Measurements from ENCODE around the gene C1QL4. TPM values are rescaled to one million over a fixed set of nuclear protein-coding genes. Genes with fewer than 3 reads are reported as not detected.
A peak's percentile ranks its signal among the peaks of the same experiment; 100 is the strongest.

Gene C1QL4
- total and polyA plus RNA-seq, 2 donors (not counting 1 experiment from before 2014, with no cell fraction given), result not detected

- 6% methylated on average over 79 of the region's 82 CpGs for WGBS (ENCODE audit: insufficient coverage)
These were observed 41.7 kb downstream of the C1QL4 start, which contains the start of gene PRPH for GRCh38 chr12:49295082-49295936. TSS of gene PRPH (plus strand) at chr12:49295147. CDS start at chr12:49295201, 54 bp downstream.

More at GRCh38 chr12:49295082-49295936, 41.7 kb downstream of the C1QL4 start, which contains the start of gene PRPH:
- H3K4me3 ChIP-seq (ENCODE audit: control extremely low read depth in 1 of 5, extremely low read depth in 1 of 5, insufficient read depth in 1 of 5, low read depth in 2 of 5, low read length in 4 of 5), result no peak within 1 kb of the TSS
- peak within 1 kb of the TSS; percentile 23 for H2AFZ ChIP-seq (ENCODE audit: insufficient read depth, low read depth, low read length, poor library complexity, severe bottlenecking)
- H3K4me1 Mint-ChIP-seq, result peaks cover 27% of the 10 kb centered on the region
- H3K4me1 ChIP-seq (ENCODE audit: control insufficient read depth in 2 of 2, insufficient read depth in 2 of 2, low read length in 2 of 2), result peaks cover 30 to 40% of the 10 kb centered on the region in 2 donors
- DNase-seq (peak; percentile 54), ATAC-seq (ENCODE audit: low read depth) (no peak)
- peaks cover 46% of the 10 kb centered on the region for H3K27me3 Mint-ChIP-seq
- H3K27ac Mint-ChIP-seq, result no peak within 1 kb of the TSS
- no peak for TF ChIP-seq CTCF (IDR thresholded peaks at IDR 0.05)
- TF ChIP-seq EZH2 (IDR thresholded peaks at IDR 0.05; ENCODE audit: borderline replicate concordance, insufficient read depth, low read depth, low read length, poor library complexity, severe bottlenecking), result no peak
- no peaks in the 10 kb centered on the region for H4K20me1 ChIP-seq (ENCODE audit: control insufficient read depth, insufficient read depth, low read length, poor library complexity, severe bottlenecking)
- H3K27me3 ChIP-seq (replicated peaks in 1 of 4; ENCODE audit: control extremely low read depth in 1 of 4, control insufficient read depth in 3 of 4, insufficient read depth in 4 of 4, low read length in 3 of 4), result peaks cover 0 to 59% (median 33%) of the 10 kb centered on the region in 4 experiments
- H3K27ac ChIP-seq (ENCODE audit: low read length in 2 of 2), result no peak within 1 kb of the TSS
- CTCF ChIA-PET, result interaction anchor here (0.8 to 13.4 kb wide), 11 partner anchors 17 to 219 kb away, joined by 3 to 125 read pairs (median 6); partner anchors contain the start of genes C1QL4, DNAJC22 and TROAP
- H3K9me3 Mint-ChIP-seq (ENCODE audit: insufficient read depth), result no peaks in the 10 kb centered on the region
- no peaks in the 10 kb centered on the region for H3K79me2 ChIP-seq (ENCODE audit: control insufficient read depth, insufficient read depth, low read length)
- peak within 1 kb of the TSS; percentile 79 for H3K4me3 Mint-ChIP-seq
- H3K4me2 ChIP-seq (replicated peaks; ENCODE audit: low read depth, low read length, poor library complexity, severe bottlenecking), result peak within 1 kb of the TSS; percentile 81
- no peaks in the 10 kb centered on the region for H3K36me3 ChIP-seq (replicated peaks in 1 of 2; ENCODE audit: control extremely low read depth in 1 of 2, control insufficient read depth in 1 of 2, extremely low read depth in 1 of 2, insufficient read depth in 2 of 2, low read length in 1 of 2)
- no peak within 1 kb of the TSS for H3K9ac ChIP-seq (ENCODE audit: low read length)
- peaks cover 0 to 18% (median 0%) of the 10 kb centered on the region in 3 donors for H3K9me3 ChIP-seq (ENCODE audit: control extremely low read depth in 1 of 3, control insufficient read depth in 2 of 3, insufficient read depth in 1 of 3, low read length in 2 of 3)
- intact Hi-C loops (cut with micrococcal nuclease), result no loop called here
- POLR2A ChIA-PET, result interaction anchor here (0.6 to 1.5 kb wide), 3 partner anchors 30 to 56 kb away, joined by 3 to 7 read pairs (median 4); partner anchors contain the start of gene TUBA1C
